RKO (cell line): Measurements from ENCODE around the gene NRARP.

Source experiments
- DNase-seq: peaks from one replicate; pipeline ENCODE4 v3.0.0-alpha.2; 2016; ENCODE audit warnings: low spot score

The NRARP gene

DNA sequence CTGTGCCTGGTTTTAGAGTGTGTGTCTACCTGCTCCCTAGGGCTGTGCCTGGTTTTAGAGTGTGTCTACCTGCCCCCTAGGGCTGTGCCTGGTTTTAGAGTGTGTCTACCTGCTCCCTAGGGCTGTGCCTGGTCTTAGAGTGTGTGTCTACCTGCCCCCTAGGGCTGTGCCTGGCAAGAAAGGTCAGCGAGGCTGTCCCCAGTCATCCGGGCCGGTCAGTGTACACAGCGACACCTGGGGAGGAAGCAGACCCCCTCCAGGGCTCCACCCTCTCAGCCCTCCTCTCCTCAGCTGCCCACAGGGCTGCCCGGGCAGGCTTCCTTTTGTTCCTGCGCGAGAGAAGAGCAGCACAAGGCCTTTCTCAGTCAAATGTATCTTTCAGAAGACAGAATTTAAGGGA lies 4.1 kb downstream of the NRARP start:
- no peak for DNase-seq

GRCh38 chr9:137296670-137297664 lies 5.1 kb downstream of the NRARP start:
- no peak for DNase-seq

DNA sequence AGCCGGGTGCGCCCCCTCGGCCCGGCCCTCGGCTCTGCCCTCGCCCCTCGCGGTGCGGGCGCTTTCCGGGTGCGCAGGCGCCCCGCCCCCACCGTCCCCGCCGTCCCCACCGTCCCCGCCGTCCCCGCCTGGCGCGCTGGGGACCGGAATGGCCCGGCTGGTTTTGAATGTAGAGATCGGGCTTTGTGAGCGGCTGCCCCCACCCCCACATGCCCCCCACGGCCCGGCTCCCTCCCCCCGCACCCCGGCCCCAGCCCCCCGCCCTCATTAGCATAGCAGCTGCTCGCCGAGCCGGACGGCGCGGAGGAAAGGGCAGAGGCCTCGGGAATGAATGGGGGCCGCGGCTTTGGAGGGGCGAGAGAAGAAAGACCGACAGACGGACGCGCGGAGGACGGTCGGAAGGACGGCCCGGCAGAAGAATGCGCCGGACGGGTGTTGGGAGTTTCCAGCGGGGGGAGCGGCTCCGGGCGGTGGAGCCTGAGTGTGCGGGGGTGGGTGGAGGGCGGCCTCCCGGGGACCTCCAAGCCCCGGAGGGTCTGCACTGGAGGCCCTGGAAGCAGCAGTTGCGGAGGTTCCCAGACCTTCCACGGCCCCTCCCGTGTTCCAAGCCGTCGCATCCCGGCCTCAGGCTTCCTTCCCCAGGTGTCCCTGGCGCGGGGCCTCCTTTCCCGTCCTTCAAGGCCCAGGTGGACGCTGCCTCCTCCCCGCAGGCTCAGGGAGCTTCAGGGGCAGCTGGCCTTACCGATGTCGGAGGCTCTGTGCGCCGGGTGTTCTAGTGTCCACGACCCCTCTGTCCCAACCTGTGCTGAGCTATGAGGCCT lies 6.0 kb downstream of the NRARP start:
- DNase-seq, result no peak

GRCh38 chr9:137295238-137295811 lies 6.7 kb downstream of the NRARP start:
- DNase-seq, result peak; percentile 59

GRCh38 chr9:137294681-137295237 lies 7.3 kb downstream of the NRARP start:
- peak; percentile 55 for DNase-seq

DNA sequence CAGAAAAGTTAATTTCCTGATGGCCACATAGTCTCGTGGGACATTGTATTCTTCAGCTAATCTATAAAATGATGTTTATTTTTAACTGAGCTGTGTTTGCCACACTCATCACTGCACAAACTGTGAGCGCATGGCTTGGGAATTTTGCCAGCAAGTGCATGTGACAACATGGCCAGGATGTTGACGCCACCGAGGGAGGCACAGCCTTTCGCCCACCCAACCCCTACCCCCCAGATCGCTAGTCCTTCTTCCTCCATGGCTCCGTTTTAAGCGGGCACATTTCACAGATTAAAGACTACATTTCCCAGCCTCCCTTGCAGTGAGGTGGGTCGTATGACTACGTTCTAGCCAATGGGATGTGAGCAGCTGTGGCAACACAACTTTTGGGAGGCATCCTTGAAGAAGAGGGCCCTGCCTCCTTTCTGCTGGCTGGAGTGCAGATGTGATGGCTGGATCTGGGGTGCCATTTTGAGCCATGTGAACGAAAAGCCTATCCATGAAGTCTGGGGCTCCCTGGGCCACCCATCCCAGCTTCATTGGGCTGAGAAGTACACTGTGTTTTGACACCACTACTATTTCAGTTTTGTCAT lies 7.9 kb downstream of the NRARP start:
- DNase-seq, result peak; percentile 87

DNA sequence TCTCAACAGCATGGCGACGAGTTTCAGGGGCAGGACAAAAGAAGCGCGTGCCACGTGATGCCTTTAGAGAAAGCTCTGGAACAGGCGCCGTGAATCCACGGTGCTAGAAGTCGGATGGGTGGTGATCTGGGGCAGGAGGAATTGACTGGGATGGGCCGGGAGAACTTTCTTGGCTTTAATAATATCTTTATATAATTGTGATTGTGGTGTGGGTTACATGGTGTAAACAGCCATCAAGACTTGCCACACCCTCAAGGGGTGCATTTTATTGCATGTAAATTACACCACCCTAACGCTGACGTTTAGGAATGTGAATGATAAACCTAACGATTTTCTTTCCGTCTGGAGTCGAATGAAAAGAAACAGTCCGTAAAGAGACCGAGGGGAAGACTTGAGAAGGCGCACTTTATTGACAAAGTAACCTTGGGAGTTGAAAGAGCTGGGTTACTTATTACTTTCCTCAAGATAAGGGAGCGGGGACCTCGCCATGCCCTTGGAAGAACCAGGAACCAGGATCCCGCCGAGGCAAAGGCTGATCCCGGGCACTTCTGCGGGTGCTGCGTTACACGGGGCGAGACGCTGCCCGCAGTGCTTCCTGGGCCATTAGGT lies 8.5 kb downstream of the NRARP start:
- no peak for DNase-seq

GRCh38 chr9:137293094-137293481 lies 9.0 kb downstream of the NRARP start:
- DNase-seq, result no peak

GRCh38 chr9:137286975-137287383 lies 15.1 kb downstream of the NRARP start:
- DNase-seq, result peak; percentile 89

DNA sequence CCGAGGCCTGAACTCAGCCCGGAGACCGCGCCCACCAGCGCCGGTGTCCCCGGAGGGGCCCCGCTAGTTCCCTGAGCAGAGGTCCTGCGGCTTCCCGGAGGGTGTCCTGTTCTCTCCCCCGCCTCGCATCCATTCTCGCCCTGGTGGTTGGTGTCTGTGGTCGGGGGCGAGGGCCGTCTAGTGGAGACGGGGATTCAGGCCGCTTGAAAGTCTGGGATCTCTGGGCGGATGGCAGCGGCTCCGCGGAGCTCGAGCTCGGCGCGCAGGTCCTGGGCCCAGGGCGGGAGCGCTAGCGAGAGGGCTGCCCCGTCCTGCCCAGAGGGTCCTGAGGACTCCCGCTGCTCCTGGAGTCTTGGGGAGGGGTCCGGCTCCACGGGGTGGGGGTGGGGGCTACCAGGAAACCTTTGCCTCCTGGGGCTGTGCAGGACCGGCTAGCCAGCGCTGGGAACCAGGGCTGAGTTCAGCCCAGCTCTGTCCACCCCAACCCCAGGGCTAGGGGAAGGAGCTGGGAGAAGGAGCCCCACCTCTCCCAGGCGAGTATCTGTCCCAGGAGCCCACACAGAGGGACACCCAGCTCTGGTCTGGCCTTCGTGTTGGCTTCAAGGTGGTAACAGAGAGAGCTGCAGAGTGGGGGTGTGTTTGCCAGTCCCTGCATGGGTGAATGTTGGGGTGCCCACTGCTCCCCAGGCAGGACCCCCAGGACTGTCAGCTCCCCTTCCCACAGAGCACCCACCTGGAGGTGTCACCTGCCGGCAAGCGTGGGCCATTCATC lies 20.5 kb downstream of the NRARP start:
- DNase-seq, result no peak

DNA sequence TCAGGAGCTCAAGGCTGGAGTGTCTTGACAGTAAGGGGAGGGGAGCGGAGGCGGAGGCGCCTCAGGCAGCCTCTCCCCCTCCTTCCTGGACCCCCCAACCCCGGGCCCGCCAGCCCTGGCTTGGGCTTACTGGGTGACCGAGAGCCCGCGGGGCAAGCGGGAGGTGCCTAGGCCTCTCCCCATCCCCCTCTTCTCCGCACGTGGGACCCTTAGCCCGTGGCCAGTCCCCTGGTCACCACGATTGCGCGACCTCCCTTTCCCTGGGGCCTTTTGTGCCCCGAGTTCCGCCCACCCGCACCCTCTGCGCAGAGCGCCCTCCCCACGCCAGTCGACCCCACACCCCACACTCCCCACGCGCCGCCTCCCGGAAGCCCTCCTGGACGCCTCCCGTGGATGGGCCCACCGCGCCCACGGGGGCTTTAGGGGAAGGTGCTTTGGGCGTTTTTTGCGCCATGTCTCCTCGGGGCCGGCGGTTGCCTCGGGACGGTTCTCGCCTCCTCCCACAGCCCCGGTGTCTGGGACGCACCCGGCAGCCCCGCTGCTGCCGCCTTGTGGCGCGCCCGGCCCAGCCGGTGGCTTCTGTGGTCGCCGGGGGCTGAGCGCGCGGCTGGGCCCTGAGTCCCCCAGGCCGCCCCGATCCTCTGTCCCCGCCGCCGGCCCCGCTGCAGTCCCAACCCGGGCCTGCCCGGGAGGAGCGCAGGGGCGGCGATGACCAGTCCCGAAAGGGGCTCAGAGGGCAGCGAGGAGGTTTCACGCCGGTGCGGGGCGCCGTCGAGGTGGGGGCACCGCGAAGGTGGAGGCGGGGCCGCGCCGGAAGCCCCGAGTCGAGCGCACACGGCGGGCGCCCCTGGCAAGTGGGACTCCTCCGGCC lies 21.4 kb downstream of the NRARP start:
- DNase-seq, result no peak

DNA sequence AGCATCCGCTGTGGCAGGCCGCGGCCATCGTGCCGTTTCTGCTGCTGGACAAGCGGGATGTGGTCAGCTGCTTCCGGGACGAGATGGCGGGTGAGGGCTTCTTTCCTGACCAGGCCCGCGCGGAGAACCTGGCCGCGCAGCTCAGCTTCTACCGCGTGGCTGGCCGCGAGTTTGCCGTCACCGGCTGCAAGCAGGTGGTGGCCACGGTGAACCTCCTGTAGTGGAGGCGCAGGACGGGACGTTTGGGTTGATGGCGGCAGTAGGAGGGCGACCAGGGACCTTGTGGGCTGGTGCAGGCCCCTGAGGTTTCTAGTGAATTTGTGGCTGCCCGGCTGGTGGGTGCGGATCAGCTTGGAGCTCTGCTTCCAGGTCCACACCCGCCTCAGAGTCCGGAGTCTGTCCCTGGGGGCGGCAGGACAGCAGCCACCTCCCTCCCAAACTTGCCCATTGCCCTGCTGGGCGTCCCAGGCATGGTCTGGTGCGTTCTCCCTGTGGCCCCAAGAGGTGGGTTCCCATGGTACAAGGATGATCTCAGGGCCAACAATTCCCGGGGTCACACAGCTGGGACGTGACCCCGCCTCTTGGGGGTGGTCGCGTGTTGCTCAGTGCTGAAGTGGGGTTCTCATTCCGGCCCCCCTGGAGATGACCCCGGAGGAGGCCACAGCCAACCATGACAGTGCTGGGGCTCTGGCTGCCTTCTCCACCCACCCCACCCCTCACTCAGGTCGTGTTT lies 22.2 kb downstream of the NRARP start:
- no peak for DNase-seq

DNA sequence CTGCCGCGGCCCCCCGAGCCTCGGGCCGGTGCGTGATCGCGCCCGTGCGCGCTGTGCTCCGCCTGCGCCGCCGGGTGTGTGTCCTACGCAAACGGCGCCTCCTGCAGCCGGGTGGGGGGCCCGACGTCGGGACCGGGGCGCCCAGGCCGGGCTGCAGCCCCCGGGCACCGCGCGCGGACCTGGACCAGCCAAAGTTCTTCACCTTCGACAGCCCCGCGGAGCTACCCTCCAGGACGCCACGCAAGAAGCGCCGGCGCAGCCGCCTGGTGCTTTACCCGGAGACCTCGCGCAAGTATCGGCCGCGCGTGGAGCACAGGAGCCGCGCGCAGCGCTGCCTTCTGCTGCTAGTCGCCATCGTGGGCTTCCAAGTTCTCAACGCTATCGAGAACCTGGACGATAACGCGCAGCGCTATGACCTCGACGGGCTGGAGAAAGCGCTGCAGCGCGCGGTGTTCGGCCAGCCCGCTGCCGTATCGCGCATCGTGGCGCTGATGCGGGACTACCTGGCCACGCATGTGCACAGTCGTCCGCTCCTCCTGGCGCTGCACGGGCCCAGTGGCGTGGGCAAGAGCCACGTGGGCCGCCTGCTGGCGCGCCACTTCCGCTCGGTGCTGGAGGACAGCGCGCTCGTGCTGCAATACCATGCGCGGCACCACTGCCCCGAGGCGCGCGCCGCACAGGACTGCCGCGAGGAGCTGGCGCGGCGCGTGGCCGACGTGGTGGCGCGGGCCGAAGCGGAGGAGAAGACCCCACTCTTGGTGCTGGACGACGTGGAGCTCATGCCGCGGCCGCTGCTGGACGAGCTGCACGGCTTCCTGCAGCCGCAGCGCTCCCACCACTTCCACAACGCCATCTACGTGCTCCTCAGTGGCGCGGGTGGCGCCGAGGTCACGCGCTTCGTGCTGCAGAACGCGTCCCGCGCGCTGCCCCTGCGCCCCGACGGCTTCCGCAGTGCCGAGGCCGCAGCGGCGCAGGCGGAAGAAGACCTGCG lies 23.1 kb downstream of the NRARP start:
- DNase-seq, result no peak

GRCh38 chr9:137278061-137278701 lies 23.9 kb downstream of the NRARP start:
- peak; percentile 69 for DNase-seq

- DNase-seq, result peak; percentile 99
Observed at GRCh38 chr9:137277329-137278041, 24.6 kb downstream of the NRARP start, which contains the start of gene TOR4A. Gene TOR4A, plus strand, starts transcription at chr9:137277726. Its CDS starts 964 bp downstream, at chr9:137278690.
